Caco-2 (cell line): ENCODE data around the gene PLEKHD1. TPM values are rescaled to one million over a fixed set of nuclear protein-coding genes. Genes with fewer than 3 reads are reported as not detected.
A peak's percentile ranks its signal among the peaks of the same experiment; 100 is the strongest.
"Not testable (repeated sequence)": the region's sequence is repeated elsewhere in the genome, so short reads cannot be mapped to it uniquely, and the experiment has no call there.

ENCODE experiments used
- BruUV-seq: library from RNA; stranded (reverse); fragments of 400-500 nt; replicated peaks from 2 replicates; lab custom pipeline; 2021; lab: Mats Ljungman, UMichigan
- CTCF ChIA-PET: fragments of 300-600 bp; sonication (Branson Sonifier 250); formaldehyde crosslinking; loops from one replicate; lab custom pipeline; 2022; ENCODE audit warnings: antibody characterized with exemption; lab: Charles Lee
- POLR2A ChIA-PET: fragments of 300-600 bp; sonication (Branson Sonifier 250); formaldehyde crosslinking; loops from one replicate; lab custom pipeline; 2022; ENCODE audit warnings: antibody characterized with exemption; lab: Charles Lee
- DNase-seq, 2 experiments: peaks; one replicate each; pipeline versions ENCODE4 v3.0.0 to v3.0.0-alpha.2; 2020 to 2022
- H3K27me3 ChIP-seq: replicated peaks from 2 replicates; pipeline ENCODE4 v1.6.0; 2011; ENCODE audit warnings: low read length; ENCODE audit not compliant: control insufficient read depth, insufficient read depth
- H3K36me3 ChIP-seq: 2 replicates; pipeline ENCODE4 v1.5.1; 2011; ENCODE audit warnings: low read length; ENCODE audit not compliant: control insufficient read depth, insufficient read depth
- H3K4me1 ChIP-seq: fragments of 250-450 bp; sonication (Bioruptor Pico); 2 replicates; pipeline ENCODE4 v1.5.1; 2020; ENCODE audit warnings: mild to moderate bottlenecking
- H3K4me3 ChIP-seq: 2 replicates; pipeline ENCODE4 v1.5.1; 2011; ENCODE audit warnings: low read depth, mild to moderate bottlenecking, control low read depth, low read length
- H3K9me3 ChIP-seq: fragments of 250-450 bp; sonication (Bioruptor Pico); 2 replicates; pipeline ENCODE4 v1.5.1; 2020; ENCODE audit warnings: mild to moderate bottlenecking, moderate library complexity
- H3K27ac Mint-ChIP-seq: one replicate; pipeline ENCODE4 v1.8.0; 2022; ENCODE audit warnings: mixed read lengths; ENCODE audit not compliant: unreplicated experiment
- H3K27me3 Mint-ChIP-seq: one replicate; pipeline ENCODE4 v1.8.0; 2022; ENCODE audit warnings: mixed read lengths; ENCODE audit not compliant: insufficient read depth, unreplicated experiment
- H3K36me3 Mint-ChIP-seq: one replicate; pipeline ENCODE4 v1.8.0; 2022; ENCODE audit warnings: mild to moderate bottlenecking, mixed read lengths; ENCODE audit not compliant: insufficient read depth, unreplicated experiment
- H3K4me1 Mint-ChIP-seq: one replicate; pipeline ENCODE4 v1.8.0; 2022; ENCODE audit warnings: low read depth, mixed read lengths; ENCODE audit not compliant: unreplicated experiment
- H3K4me3 Mint-ChIP-seq: one replicate; pipeline ENCODE4 v1.8.0; 2022; ENCODE audit warnings: mild to moderate bottlenecking, moderate library complexity, mixed read lengths; ENCODE audit not compliant: unreplicated experiment
- H3K9me3 Mint-ChIP-seq: one replicate; pipeline ENCODE4 v1.8.0; 2022; ENCODE audit warnings: mixed read lengths; ENCODE audit not compliant: unreplicated experiment
- CTCF ChIP-seq, 2 experiments: fragments of 200-600 bp in 1 of 2; IDR thresholded peaks; 1 replicate in 1 of 2; 2 replicates in 1 of 2; pipeline versions ENCODE4 v1.5.1 to v1.8.0; 2011 to 2022; ENCODE audit warnings: antibody characterized with exemption in 1 of 2, control low read depth in 1 of 2, inconsistent platforms in 1 of 2, low read depth in 1 of 2, low read length in 1 of 2, mild to moderate bottlenecking in 1 of 2, moderate library complexity in 1 of 2; ENCODE audit not compliant: insufficient read depth in 1 of 2, severe bottlenecking in 1 of 2, unreplicated experiment in 1 of 2
- intact Hi-C: fragments of 100-400 bp; cut with micrococcal nuclease; formaldehyde crosslinking; loops from one replicate; pipeline ENCODE4 v1.10.0; 2022; ENCODE audit not compliant: unreplicated experiment
- total RNA-seq: library from RNA; stranded (reverse); gene quantifications from 2 replicates; pipeline ENCODE4 v1.2.3, GENCODE V29; 2022

PLEKHD1 gene
- total RNA-seq, 1 experiment from 2014 or later, result 0.50 TPM

GRCh38 chr14:69493791-69494190 is 9.3 kb downstream of the PLEKHD1 start:
- ChIA-PET CTCF (no interaction called here), POLR2A (no interaction called here)
- no TSS peak for BruUV-seq
- Mint-ChIP-seq H3K27ac (no peak overlapping the region), H3K9me3 (no peaks in the 10 kb centered on the region), H3K4me1 (no peaks in the 10 kb centered on the region), H3K27me3 (peaks cover 6% of the 10 kb centered on the region), H3K4me3 (no peak overlapping the region), H3K36me3 (no peaks in the 10 kb centered on the region)
- no peak for TF ChIP-seq CTCF (IDR thresholded peaks at IDR 0.05; ENCODE audit: insufficient read depth in 1 of 2, low read depth in 1 of 2, low read length in 1 of 2, severe bottlenecking in 1 of 2, unreplicated experiment in 1 of 2)
- Histone ChIP-seq H3K36me3 (no peaks in the 10 kb centered on the region), H3K9me3 (no peaks in the 10 kb centered on the region), H3K4me1 (no peaks in the 10 kb centered on the region), H3K27me3 (no peaks in the 10 kb centered on the region; the same call in 1 of the 2 replicates), H3K4me3 (no peak overlapping the region)
- intact Hi-C loops, result no loop called here
- peak in 1 of 2 experiments; percentile 6 for DNase-seq

GRCh38 chr14:69495341-69495921 is 10.9 kb downstream of the PLEKHD1 start:
- POLR2A ChIA-PET, result no interaction called here
- H3K4me1 ChIP-seq, result no peaks in the 10 kb centered on the region
- no TSS peak for BruUV-seq
- no peak overlapping the region for H3K4me3 ChIP-seq
- Mint-ChIP-seq H3K27ac (no peak overlapping the region), H3K4me3 (no peak overlapping the region), H3K36me3 (no peaks in the 10 kb centered on the region), H3K27me3 (peaks cover 4% of the 10 kb centered on the region), H3K9me3 (no peaks in the 10 kb centered on the region), H3K4me1 (no peaks in the 10 kb centered on the region)
- no peaks in the 10 kb centered on the region for H3K36me3 ChIP-seq
- H3K27me3 ChIP-seq, result no peaks in the 10 kb centered on the region
- H3K9me3 ChIP-seq, result no peaks in the 10 kb centered on the region
- no peak for TF ChIP-seq CTCF (IDR thresholded peaks at IDR 0.05; ENCODE audit: insufficient read depth in 1 of 2, low read depth in 1 of 2, low read length in 1 of 2, severe bottlenecking in 1 of 2, unreplicated experiment in 1 of 2)
- CTCF ChIA-PET, result no interaction called here
- DNase-seq, result no peak
- intact Hi-C loops, result no loop called here

- H3K9me3 ChIP-seq, H3K9me3 Mint-ChIP-seq, H3K4me3 Mint-ChIP-seq, H3K36me3 Mint-ChIP-seq, H3K27me3 Mint-ChIP-seq, BruUV-seq, H3K4me1 Mint-ChIP-seq, H3K36me3 ChIP-seq, POLR2A ChIA-PET, H3K27ac Mint-ChIP-seq, H3K27me3 ChIP-seq, DNase-seq, H3K4me3 ChIP-seq, intact Hi-C loops, H3K4me1 ChIP-seq: not testable (repeated sequence)
- CTCF ChIA-PET, result interaction anchor here (0.5 kb wide), 1 partner anchor 87 kb away, joined by 4 read pairs; no protein-coding TSS in a partner anchor
Observed at GRCh38 chr14:69497866-69498265, 13.3 kb downstream of the PLEKHD1 start.

GRCh38 chr14:69498286-69498685 is 13.8 kb downstream of the PLEKHD1 start:
- H3K4me1 ChIP-seq, H3K4me1 Mint-ChIP-seq, H3K4me3 Mint-ChIP-seq, CTCF ChIA-PET, H3K9me3 ChIP-seq, H3K36me3 Mint-ChIP-seq, intact Hi-C loops, H3K36me3 ChIP-seq, H3K27me3 Mint-ChIP-seq, H3K9me3 Mint-ChIP-seq, BruUV-seq, POLR2A ChIA-PET, H3K27me3 ChIP-seq, H3K4me3 ChIP-seq, H3K27ac Mint-ChIP-seq, DNase-seq: not testable (repeated sequence)
